Uterus (tissue), 2 donors: ENCODE data around the gene ATP2C2.

Experiments used
- CTCF ChIP-seq, 4 experiments: fragments of 200-600 bp in 2 of 4; fragments of 450-650 bp in 2 of 4; sonication (generic) in 2 of 4; IDR thresholded peaks; one replicate each; pipeline ENCODE4 v1.5.1; 2016 to 2019; ENCODE audit warnings: antibody characterized with exemption in 4 of 4, mild to moderate bottlenecking in 2 of 4, moderate library complexity in 1 of 4
- POLR2A ChIP-seq, 2 donors: fragments of 450-650 bp; IDR thresholded peaks; one replicate each; pipeline ENCODE4 v1.6.1; 2016; ENCODE audit warnings: antibody characterized with exemption in 2 of 2, mild to moderate bottlenecking in 1 of 2, moderate library complexity in 1 of 2

DNA sequence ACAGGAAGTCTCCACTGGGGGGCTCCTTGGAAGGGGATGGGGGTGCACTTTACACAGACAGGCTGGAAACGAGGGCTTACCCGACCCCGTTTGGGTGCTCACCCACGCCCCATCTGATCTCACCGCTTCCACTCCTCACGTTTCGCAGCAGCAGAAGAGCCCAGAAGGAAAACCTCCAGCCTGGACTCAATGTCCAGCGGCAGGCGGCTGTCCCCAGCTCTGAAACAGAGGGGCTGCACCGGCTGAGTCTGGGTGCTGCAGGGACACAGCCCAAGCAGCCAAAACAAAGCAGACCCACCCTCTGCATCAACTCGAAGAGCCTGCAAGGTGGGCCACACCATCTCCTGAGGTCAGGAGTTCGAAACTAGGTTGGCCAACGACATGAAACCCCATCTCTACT is 132.2 kb downstream of the ATP2C2 start:
- TF ChIP-seq CTCF (IDR thresholded peaks at IDR 0.05) (no peak), POLR2A (IDR thresholded peaks at IDR 0.05) (no peak)
